Measurements from ENCODE around the gene SLC38A2.
"Not testable (repeated sequence)": the region's sequence is repeated elsewhere in the genome, so short reads cannot be mapped to it uniquely, and the experiment has no call there.

The SLC38A2 gene

GRCh38 chr12:46372544-46373300 is at the start of gene SLC38A2:
Gene SLC38A2, minus strand, starts transcription at chr12:46372773. Its CDS starts 1,480 bp downstream, at chr12:46371293.
- DNase-seq (ENCODE audit: low read depth), result peak; percentile 94

GRCh38 chr12:46419675-46420074 is 47.1 kb upstream of the SLC38A2 start:
- no peak for DNase-seq (ENCODE audit: low read depth)

- no peak for DNase-seq (ENCODE audit: low read depth)
Observed at GRCh38 chr12:46415552-46415951, 43.0 kb upstream of the SLC38A2 start.

GRCh38 chr12:46414591-46415268 is 42.2 kb upstream of the SLC38A2 start:
- DNase-seq (ENCODE audit: low read depth), result no peak

GRCh38 chr12:46413368-46413767 is 40.8 kb upstream of the SLC38A2 start:
- no peak for DNase-seq (ENCODE audit: low read depth)

- DNase-seq (ENCODE audit: low read depth), result no peak
Observed at GRCh38 chr12:46412857-46413256, 40.3 kb upstream of the SLC38A2 start.

GRCh38 chr12:46410495-46410894 is 37.9 kb upstream of the SLC38A2 start:
- DNase-seq (ENCODE audit: low read depth), result no peak

GRCh38 chr12:46409974-46410373 is 37.4 kb upstream of the SLC38A2 start:
- no peak for DNase-seq (ENCODE audit: low read depth)

- DNase-seq (ENCODE audit: low read depth), result no peak
Observed at GRCh38 chr12:46409342-46409741, 36.8 kb upstream of the SLC38A2 start.

- no peak for DNase-seq (ENCODE audit: low read depth)
Observed at GRCh38 chr12:46408441-46408840, 35.9 kb upstream of the SLC38A2 start.

GRCh38 chr12:46407361-46407760 is 34.8 kb upstream of the SLC38A2 start:
- DNase-seq (ENCODE audit: low read depth), result no peak

- DNase-seq (ENCODE audit: low read depth), result no peak
Observed at GRCh38 chr12:46406352-46407027, 33.9 kb upstream of the SLC38A2 start.

GRCh38 chr12:46404733-46405132 is 32.2 kb upstream of the SLC38A2 start:
- no peak for DNase-seq (ENCODE audit: low read depth)

GRCh38 chr12:46404225-46404631 is 31.7 kb upstream of the SLC38A2 start:
- DNase-seq (ENCODE audit: low read depth), result no peak

GRCh38 chr12:46403719-46404070 is 31.1 kb upstream of the SLC38A2 start:
- DNase-seq (ENCODE audit: low read depth), result no peak

- no peak for DNase-seq (ENCODE audit: low read depth)
Observed at GRCh38 chr12:46402941-46403718, 30.6 kb upstream of the SLC38A2 start.

- DNase-seq (ENCODE audit: low read depth), result no peak
Observed at GRCh38 chr12:46402451-46402850, 29.9 kb upstream of the SLC38A2 start.

GRCh38 chr12:46401662-46402061 is 29.1 kb upstream of the SLC38A2 start:
- no peak for DNase-seq (ENCODE audit: low read depth)

GRCh38 chr12:46400406-46400805 is 27.8 kb upstream of the SLC38A2 start:
- no peak for DNase-seq (ENCODE audit: low read depth)

GRCh38 chr12:46399461-46400248 is 27.1 kb upstream of the SLC38A2 start:
- not testable (repeated sequence) for DNase-seq (ENCODE audit: low read depth)

GRCh38 chr12:46396826-46397225 is 24.3 kb upstream of the SLC38A2 start:
- DNase-seq (ENCODE audit: low read depth), result no peak
